ENCODE data around the gene HSPA13.
"Not testable (repeated sequence)": the region's sequence is repeated elsewhere in the genome, so short reads cannot be mapped to it uniquely, and the experiment has no call there.

HSPA13 gene, protein sequence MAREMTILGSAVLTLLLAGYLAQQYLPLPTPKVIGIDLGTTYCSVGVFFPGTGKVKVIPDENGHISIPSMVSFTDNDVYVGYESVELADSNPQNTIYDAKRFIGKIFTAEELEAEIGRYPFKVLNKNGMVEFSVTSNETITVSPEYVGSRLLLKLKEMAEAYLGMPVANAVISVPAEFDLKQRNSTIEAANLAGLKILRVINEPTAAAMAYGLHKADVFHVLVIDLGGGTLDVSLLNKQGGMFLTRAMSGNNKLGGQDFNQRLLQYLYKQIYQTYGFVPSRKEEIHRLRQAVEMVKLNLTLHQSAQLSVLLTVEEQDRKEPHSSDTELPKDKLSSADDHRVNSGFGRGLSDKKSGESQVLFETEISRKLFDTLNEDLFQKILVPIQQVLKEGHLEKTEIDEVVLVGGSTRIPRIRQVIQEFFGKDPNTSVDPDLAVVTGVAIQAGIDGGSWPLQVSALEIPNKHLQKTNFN

DNA sequence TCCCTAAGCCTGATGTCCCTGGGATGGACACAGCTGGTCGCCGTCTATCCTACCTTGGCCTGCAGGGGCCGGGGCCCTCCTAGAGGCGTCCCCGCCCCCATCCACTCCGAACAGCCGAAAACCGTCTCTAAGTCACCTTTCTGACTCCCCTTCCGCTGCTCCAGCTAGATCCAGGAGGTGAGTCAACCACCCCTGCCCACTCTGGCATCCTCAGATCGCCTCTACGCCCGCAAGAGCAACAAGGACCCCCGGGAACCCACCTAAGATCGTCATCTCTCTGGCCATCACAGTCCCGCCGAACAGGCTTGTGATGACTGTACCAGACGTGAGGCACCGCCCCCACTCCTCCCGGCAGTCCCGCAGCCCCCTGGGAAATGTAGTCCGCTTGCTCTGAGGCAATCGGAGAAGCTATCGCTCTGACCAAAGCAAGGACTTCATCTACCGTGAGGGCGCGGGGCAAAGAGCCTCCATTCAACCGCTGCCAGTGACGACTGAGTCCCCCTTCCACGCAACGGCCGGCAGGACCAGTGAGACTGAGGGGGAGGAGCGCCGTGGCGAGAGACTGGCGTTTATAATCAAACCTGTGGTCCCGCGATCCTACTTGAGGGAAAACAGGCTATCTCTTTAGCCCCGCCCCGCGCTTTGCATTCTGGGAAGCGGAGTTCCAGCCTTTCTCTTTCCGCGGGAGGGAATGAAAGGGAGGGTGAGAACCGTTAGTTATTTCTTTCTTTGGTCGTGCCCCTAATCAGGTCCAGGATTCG is at the start of gene HSPA13:
TSS of gene HSPA13 (minus strand) at position 312 of the 761 bp plus-strand sequence. CDS start at position 285, 27 bp downstream.
- in situ Hi-C loops (cut with MboI; ENCODE audit: low sequenced_read_pairs): no loop called here

GRCh38 chr21:14418920-14419319 is 36.0 kb upstream of the HSPA13 start:
- in situ Hi-C loops (cut with MboI; ENCODE audit: low sequenced_read_pairs): loop anchor here (25.0 kb wide), 1 partner anchor 1068 kb away; no protein-coding TSS in a partner anchor

DNA sequence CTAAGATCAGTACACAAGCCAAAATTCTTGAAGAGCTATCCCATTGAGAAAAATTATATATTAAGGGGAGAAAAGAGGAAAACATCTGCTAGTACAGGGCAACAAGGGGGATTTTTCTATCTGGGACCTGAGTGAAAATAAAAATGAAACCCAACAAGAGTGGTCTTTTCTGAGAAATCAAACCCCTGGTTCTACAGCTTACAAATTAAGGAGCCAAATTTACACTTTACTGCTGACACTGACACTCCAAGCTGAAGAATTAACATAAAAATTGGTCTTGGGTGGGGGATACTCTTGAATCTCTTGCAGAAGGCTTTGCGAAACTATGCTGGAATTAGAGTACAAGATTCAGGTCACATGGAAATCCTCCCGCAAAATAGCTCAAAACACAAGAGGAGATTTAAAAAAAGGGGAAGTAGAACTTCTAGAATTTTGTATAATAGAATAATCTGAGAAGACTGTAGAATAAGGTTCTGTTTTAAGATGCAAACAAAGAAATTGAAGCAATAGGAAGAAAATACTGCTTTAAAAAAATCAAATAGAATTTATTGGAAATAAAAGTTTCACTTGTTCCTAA is 32.1 kb upstream of the HSPA13 start:
- in situ Hi-C loops (cut with MboI; ENCODE audit: low sequenced_read_pairs): loop anchor here (25.0 kb wide), 1 partner anchor 1072 kb away; no protein-coding TSS in a partner anchor

DNA sequence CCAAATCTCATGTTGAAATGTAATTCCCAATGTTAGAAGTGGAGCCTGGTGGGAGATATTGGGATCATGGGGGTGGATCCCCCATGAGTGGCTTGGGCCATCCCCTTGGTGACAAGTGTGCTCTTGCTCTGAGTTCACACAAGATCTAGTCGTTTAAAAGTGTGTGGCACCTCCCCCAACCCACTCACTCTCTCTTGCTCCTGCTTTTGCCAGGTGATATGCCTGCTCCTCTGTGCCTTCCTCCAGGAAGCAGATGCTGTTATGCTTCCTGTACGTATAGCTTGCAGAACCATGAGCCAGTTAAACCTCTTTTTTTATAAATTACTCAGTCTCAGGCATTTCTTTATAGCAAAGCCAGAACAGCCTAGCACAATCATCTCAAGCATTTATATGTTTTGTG is 23.0 kb upstream of the HSPA13 start:
- in situ Hi-C loops (cut with MboI; ENCODE audit: low sequenced_read_pairs): loop anchor here (25.0 kb wide), 1 partner anchor 1081 kb away; no protein-coding TSS in a partner anchor

GRCh38 chr21:14405225-14405624 is 22.3 kb upstream of the HSPA13 start:
- in situ Hi-C loops (cut with MboI; ENCODE audit: low sequenced_read_pairs): loop anchor here (25.0 kb wide), 1 partner anchor 1082 kb away; no protein-coding TSS in a partner anchor

GRCh38 chr21:14403681-14404318 is 20.9 kb upstream of the HSPA13 start:
- in situ Hi-C loops (cut with MboI; ENCODE audit: low sequenced_read_pairs): loop anchor here (25.0 kb wide), 1 partner anchor 1084 kb away; no protein-coding TSS in a partner anchor

- in situ Hi-C loops (cut with MboI; ENCODE audit: low sequenced_read_pairs): loop anchor here (25.0 kb wide), 1 partner anchor 1086 kb away; no protein-coding TSS in a partner anchor
These were observed 18.3 kb upstream of the HSPA13 start for GRCh38 chr21:14401217-14401616.

- in situ Hi-C loops (cut with MboI; ENCODE audit: low sequenced_read_pairs): no loop called here
These were observed 5.3 kb upstream of the HSPA13 start for GRCh38 chr21:14388282-14388681.

GRCh38 chr21:14384453-14384852 is 1.5 kb upstream of the HSPA13 start:
- in situ Hi-C loops (cut with MboI; ENCODE audit: low sequenced_read_pairs): no loop called here

DNA sequence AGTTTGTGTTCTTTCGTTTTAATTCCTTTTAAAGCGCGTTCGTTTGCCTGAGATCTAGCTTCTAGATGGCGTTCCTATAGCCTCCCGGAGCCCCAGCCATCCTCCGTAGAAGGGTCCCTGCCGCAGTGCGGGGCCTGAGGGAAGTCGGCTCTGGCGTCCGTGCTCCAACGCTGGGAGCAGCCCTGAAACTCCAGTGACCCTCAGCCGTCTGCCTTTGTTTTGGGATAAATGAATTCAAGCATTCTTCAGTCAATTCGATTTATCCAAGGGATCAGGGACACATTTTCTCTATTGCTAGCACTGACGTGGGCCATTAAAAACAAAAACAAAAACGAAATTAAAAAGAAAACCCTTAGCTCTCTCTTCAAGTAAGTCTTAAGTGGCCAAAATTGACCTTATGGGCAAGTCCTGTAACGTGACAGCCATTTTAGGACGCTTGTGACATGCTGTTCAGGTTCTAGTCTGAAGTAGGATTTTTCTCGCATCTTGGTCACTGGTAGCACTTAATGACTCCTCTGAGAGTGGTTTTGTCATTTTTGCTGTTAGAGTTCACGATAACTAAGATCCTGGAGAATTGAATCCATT is 742 bp upstream of the HSPA13 start:
- in situ Hi-C loops (cut with MboI; ENCODE audit: low sequenced_read_pairs): no loop called here

DNA sequence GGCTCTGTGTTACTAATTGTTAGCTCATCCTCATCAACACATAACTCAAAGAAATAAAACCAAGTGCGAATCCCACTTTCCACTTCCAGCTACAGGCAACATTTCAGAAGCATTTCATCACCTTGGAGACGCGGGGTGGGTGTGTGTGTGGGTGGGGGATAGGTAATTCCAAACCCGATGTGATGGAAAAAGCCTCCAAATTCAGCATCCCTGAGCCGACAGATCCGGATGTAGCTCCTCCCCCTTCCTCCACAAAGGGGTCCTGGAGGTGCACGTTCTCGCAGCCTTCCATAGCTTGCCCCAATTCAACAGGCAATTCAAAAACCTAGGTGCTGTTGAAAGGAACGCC is 486 bp downstream of the HSPA13 start:
- in situ Hi-C loops (cut with MboI; ENCODE audit: low sequenced_read_pairs): no loop called here

- in situ Hi-C loops (cut with MboI; ENCODE audit: low sequenced_read_pairs): no loop called here
These were observed 6.1 kb downstream of the HSPA13 start for GRCh38 chr21:14376854-14377253.

GRCh38 chr21:14366998-14367397 is 15.9 kb downstream of the HSPA13 start:
- in situ Hi-C loops (cut with MboI; ENCODE audit: low sequenced_read_pairs): no loop called here

DNA sequence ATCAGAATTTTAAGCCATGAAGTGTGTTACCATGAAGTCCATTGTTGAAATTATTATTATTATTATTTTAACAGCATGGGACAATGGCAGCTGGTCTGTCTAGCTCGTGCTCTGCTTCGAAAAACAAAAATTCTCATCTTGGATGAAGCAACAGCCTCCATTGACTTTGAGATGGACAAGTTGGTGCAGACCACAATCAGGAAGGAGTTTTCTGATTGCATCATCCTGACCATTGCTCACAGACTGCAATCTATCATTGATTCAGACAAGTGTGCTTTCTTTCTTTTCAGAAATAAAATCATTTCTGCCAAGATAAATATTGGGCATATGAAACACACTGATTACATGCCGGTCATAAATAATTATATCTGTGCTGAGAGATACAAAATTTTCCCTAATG is 21.0 kb downstream of the HSPA13 start:
- in situ Hi-C loops (cut with MboI; ENCODE audit: low sequenced_read_pairs): no loop called here

DNA sequence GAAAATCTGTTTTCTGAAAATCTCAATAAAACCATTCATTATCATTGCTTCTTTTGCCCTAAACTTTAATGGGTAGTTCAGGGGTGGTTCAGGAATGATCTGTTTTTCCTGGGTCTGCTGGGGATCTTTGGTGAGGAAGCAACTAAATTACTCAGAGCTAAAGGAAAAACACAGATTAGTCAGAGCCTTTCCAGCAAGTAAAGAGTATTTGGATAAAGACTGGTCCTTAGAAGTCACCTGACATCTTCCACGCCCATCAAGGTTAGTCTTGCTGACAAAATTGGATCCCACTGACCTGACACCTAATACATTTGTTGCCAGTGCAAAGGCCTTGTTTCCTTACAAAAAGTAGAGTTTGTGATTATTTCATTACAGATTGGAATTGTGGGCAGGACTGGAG is 24.2 kb downstream of the HSPA13 start:
- in situ Hi-C loops (cut with MboI; ENCODE audit: low sequenced_read_pairs): no loop called here

DNA sequence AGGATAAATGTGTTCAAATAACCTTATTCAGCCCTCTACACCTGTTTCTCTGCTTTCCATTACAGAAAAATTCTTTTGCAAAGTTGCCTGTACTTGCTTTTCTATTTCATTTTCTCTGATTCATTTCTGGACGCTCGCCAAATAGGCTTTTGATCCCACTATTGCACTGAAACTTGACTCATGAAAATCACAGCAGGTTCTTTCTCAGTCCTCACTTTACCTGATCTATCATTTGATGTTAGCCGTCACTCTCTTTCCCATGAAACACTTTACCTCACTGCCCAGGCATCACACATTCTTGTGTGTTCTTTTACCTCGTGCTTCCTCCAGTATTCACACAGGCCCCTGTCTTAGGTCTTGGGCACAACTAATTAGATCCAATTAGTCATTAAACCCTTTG is 26.2 kb downstream of the HSPA13 start:
- in situ Hi-C loops (cut with MboI; ENCODE audit: low sequenced_read_pairs): no loop called here

- in situ Hi-C loops (cut with MboI; ENCODE audit: low sequenced_read_pairs): no loop called here
These were observed 28.4 kb downstream of the HSPA13 start for GRCh38 chr21:14354515-14354914.

- in situ Hi-C loops (cut with MboI; ENCODE audit: low sequenced_read_pairs): no loop called here
These were observed 29.2 kb downstream of the HSPA13 start for GRCh38 chr21:14353726-14354125.

DNA sequence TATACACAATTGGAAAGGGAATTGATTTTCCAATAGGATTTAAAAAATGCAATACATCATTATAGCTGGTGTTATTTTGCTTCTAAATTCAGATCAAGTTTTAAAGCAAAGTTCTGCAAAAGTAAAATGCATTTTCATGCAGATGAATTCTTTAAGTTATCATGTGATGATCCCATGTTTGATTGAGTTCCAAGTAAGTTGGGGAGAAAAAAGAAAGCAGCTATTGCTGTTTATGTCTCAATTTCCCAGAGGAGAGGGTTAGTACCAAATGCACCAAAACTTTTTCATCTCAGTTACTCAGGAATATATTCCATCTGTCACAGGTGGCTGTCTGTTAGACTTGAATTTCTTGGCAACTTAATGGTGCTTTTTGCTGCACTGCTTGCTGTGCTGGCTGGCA is 29.7 kb downstream of the HSPA13 start:
- in situ Hi-C loops (cut with MboI; ENCODE audit: low sequenced_read_pairs): no loop called here

DNA sequence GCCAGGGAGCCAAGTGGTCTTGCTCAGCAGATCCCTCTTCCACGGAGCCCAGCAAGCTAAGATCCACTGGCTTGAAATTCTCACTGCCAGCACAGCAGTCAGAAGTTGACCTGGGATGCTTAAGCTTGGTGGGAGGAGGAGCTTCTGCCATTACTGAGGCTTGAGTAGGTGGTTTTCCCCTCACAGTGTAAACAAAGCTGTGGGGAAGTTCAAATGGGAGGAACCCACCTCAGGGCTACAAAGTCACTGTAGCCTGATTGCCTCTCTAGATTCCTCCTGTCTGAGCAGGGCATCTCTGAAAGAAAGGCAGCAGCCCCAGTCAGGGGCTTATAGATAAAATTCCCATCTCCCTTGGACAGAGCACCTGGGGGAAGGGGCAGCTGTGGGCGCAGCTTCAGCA is 55.6 kb downstream of the HSPA13 start:
- in situ Hi-C loops (cut with MboI; ENCODE audit: low sequenced_read_pairs): not testable (repeated sequence)
